Transverse colon (tissue), 4 donors: ENCODE results near the gene TRPM2. TPM values are rescaled to one million over a fixed set of nuclear protein-coding genes. Genes with fewer than 3 reads are reported as not detected.

ENCODE experiments used
- DNase-seq: peaks from one replicate; pipeline ENCODE4 v3.0.0-alpha.2; 2019
- H3K27ac ChIP-seq, 4 donors: fragments of 200-600 bp; sonication (generic); 2 replicates each; pipeline ENCODE4 v1.5.1; 2016 to 2018; ENCODE audit warnings: inconsistent platforms in 4 of 4
- H3K27me3 ChIP-seq: fragments of 200-600 bp; sonication (generic); 2 replicates; pipeline ENCODE4 v1.5.1; 2017; ENCODE audit warnings: inconsistent platforms
- H3K36me3 ChIP-seq, 4 donors: fragments of 200-600 bp; sonication (generic); 2 replicates each; pipeline ENCODE4 v1.5.1; 2017 to 2019; ENCODE audit warnings: inconsistent platforms in 4 of 4
- H3K4me1 ChIP-seq, 4 donors: fragments of 200-600 bp; sonication (generic); 2 replicates each; pipeline ENCODE4 v1.5.1; 2017 to 2020; ENCODE audit warnings: inconsistent platforms in 4 of 4
- H3K4me3 ChIP-seq, 4 donors: fragments of 200-600 bp; sonication (generic); 1 replicate in 1 of 4; 2 replicates in 3 of 4; pipeline versions ENCODE4 v1.5.1 to v1.6.1; 2017 to 2019; ENCODE audit warnings: inconsistent platforms in 4 of 4
- H3K9me3 ChIP-seq, 2 donors: fragments of 200-600 bp; sonication (generic); 2 replicates each; pipeline ENCODE4 v1.5.1; 2017 to 2019; ENCODE audit warnings: inconsistent platforms in 2 of 2
- CTCF ChIP-seq, 5 experiments: fragments of 200-600 bp in 3 of 5; fragments of 450-650 bp in 2 of 5; sonication (generic) in 3 of 5; IDR thresholded peaks; 1 replicate in 2 of 5; 2 replicates in 3 of 5; pipeline ENCODE4 v1.5.1; 2016 to 2017; ENCODE audit warnings: antibody characterized with exemption in 5 of 5, inconsistent platforms in 3 of 5, mild to moderate bottlenecking in 2 of 5, moderate library complexity in 1 of 5
- EP300 ChIP-seq: sonication (generic); formaldehyde crosslinking; IDR thresholded peaks from one replicate; pipeline ENCODE4 v1.6.1; 2017; ENCODE audit warnings: antibody characterized with exemption, low read depth
- POLR2A ChIP-seq: fragments of 450-650 bp; IDR thresholded peaks from one replicate; pipeline ENCODE4 v1.6.1; 2016; ENCODE audit warnings: antibody characterized with exemption, mild to moderate bottlenecking, moderate library complexity
- POLR2AphosphoS5 ChIP-seq, 3 donors: sonication (generic); formaldehyde crosslinking; IDR thresholded peaks; one replicate each; pipeline ENCODE4 v1.6.1; 2016; ENCODE audit warnings: antibody characterized with exemption in 3 of 3
- WGBS, 2 donors: methylation state at CpG; one replicate each; pipeline ENCODE4 v1.1.5; 2018; ENCODE audit warnings: low coverage in 1 of 2; 5-methylcytosine and 5-hydroxymethylcytosine counted together
- in situ Hi-C, 4 donors: fragments of 200-750 bp; cut with MboI; loops; one replicate each; pipeline versions ENCODE4 v1.15.0 to v1.15.1; 2017; ENCODE audit warnings: low sequenced_read_pairs in 3 of 4, low pct_ligation_motif_present in 1 of 4, low pct_unique_long_range_greater_than_20kb in 1 of 4
- intact Hi-C: fragments of 100-400 bp; cut with DNase I; formaldehyde crosslinking; loops from one replicate; pipeline ENCODE4 v1.15.1; 2023; ENCODE audit warnings: low total_unique reads
- total RNA-seq, 4 donors: library from RNA; depleted of rRNA; stranded (reverse); fragments of >200 nt; gene quantifications; one replicate each; pipeline ENCODE4 v1.1.0, GENCODE V29; 2016

Gene TRPM2
- total RNA-seq, 4 donors from 2014 or later, result 2.3 to 2.9 (median 2.6) TPM; not detected in 1

DNA sequence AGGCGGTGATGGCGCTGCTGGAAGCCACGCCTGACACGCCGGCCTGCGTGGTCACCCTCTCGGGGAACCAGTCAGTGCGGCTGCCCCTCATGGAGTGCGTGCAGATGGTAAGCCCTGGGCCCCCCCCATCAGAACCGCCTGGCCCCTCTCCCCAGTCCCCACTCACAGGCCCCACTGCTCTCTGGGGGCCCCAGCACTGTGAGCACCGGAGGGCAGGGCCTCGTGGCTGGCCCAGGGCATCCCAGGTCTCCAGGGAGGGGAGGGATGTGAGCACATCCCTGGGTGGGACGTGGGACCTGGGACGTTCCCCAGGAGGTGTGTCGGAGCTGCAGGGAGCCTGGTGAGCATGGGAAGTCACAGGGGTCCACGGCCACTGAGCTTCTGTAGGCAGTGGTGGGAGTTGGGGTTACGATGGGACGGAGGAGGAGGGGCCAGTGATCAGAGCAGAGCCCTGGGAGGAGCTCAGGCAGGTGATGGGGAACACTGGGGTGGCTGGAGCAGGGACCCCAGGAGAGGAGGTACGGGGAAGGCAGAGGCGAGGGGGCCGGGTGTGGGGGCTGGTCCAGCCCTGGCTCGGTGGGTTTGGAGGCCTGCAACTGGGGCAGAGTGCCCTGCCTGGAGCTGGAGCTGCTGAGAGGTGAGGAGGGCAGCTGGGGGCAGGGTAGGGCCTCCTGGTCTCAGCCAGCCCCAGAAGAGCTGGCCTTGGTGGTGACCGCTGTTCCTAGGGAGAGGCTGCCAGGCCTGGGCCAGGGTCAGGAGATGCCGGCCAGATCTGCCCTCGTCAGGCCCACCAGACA lies 34.7 kb upstream of the TRPM2 start:
- TF ChIP-seq POLR2A, result no peak
- TF ChIP-seq POLR2AphosphoS5 (IDR thresholded peaks at IDR 0.05), result no peak
- TF ChIP-seq CTCF (IDR thresholded peaks at IDR 0.05), result no peak
- TF ChIP-seq EP300, result no peak
- in situ Hi-C loops (no loop called here), intact Hi-C loops (no loop called here)
- Histone ChIP-seq H3K36me3 (peaks cover 0 to 19% (median 0%) of the 10 kb centered on the region in 4 donors), H3K4me3 (no peak overlapping the region), H3K27ac (no peak overlapping the region), H3K27me3 (no peaks in the 10 kb centered on the region), H3K9me3 (no peaks in the 10 kb centered on the region), H3K4me1 (no peaks in the 10 kb centered on the region)
- WGBS, 2 donors, result 92 to 100% methylated on average over 4 to 22 of the region's 25 CpGs
- no peak for DNase-seq

GRCh38 chr21:44319407-44320065 lies 33.9 kb upstream of the TRPM2 start:
- no peak for DNase-seq
- H3K36me3 ChIP-seq, result peaks cover 0 to 22% (median 0%) of the 10 kb centered on the region in 4 donors
- in situ Hi-C loops, result no loop called here
- no peaks in the 10 kb centered on the region for H3K4me1 ChIP-seq
- H3K27ac ChIP-seq, result no peak overlapping the region
- TF ChIP-seq EP300 (no peak), CTCF (IDR thresholded peaks at IDR 0.05) (no peak), POLR2A (no peak), POLR2AphosphoS5 (IDR thresholded peaks at IDR 0.05) (no peak)
- intact Hi-C loops, result no loop called here
- no peaks in the 10 kb centered on the region for H3K9me3 ChIP-seq
- 92% methylated on average over 23 of the region's 35 CpGs; no CpG with 5 or more reads in 1 of the 2 donors for WGBS, 2 donors
- H3K27me3 ChIP-seq, result no peaks in the 10 kb centered on the region
- no peak overlapping the region for H3K4me3 ChIP-seq

DNA sequence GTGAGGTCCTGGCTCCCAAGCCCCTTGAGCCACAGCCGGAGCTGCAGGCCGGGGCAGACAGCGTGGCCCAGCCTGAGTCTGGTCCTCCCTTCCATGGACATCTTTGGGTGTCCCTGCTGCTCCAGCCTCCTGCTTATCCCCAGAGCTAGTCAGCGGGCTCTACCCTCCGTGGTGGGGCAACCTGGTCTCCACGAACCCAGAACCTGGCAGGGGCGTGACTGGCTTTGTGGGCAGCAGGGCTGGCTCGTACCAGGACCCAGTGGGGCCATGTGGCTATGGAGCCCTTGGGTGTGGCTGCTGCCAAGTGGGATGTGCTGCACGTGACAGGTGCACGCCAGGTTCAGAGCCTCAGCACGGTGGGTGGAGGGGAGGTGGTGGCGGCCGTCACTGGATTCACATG lies 32.6 kb upstream of the TRPM2 start:
- Histone ChIP-seq H3K4me1 (no peaks in the 10 kb centered on the region), H3K27ac (no peak overlapping the region), H3K4me3 (no peak overlapping the region), H3K36me3 (peaks cover 0 to 27% (median 0%) of the 10 kb centered on the region in 4 donors), H3K9me3 (no peaks in the 10 kb centered on the region), H3K27me3 (no peaks in the 10 kb centered on the region)
- in situ Hi-C loops, result no loop called here
- intact Hi-C loops, result no loop called here
- no peak for TF ChIP-seq CTCF (IDR thresholded peaks at IDR 0.05)
- no peak for TF ChIP-seq EP300
- TF ChIP-seq POLR2A, result no peak
- TF ChIP-seq POLR2AphosphoS5 (IDR thresholded peaks at IDR 0.05), result no peak
- no peak for DNase-seq
- WGBS, 2 donors, result 90 to 95% methylated on average over 4 to 9 of the region's 13 CpGs

- TF ChIP-seq POLR2A (no peak), POLR2AphosphoS5 (IDR thresholded peaks at IDR 0.05) (no peak), CTCF (IDR thresholded peaks at IDR 0.05) (no peak), EP300 (no peak)
- no peak overlapping the region for H3K4me3 ChIP-seq
- no peaks in the 10 kb centered on the region for H3K27me3 ChIP-seq
- no peak overlapping the region for H3K27ac ChIP-seq
- intact Hi-C loops (no loop called here), in situ Hi-C loops (no loop called here)
- WGBS, 2 donors, result 94% methylated on average over 17 of the region's 23 CpGs; no CpG with 5 or more reads in 1 of the 2 donors
- no peaks in the 10 kb centered on the region for H3K4me1 ChIP-seq
- no peak for DNase-seq
- H3K9me3 ChIP-seq, result no peaks in the 10 kb centered on the region
- peaks cover 0 to 27% (median 0%) of the 10 kb centered on the region in 4 donors for H3K36me3 ChIP-seq
Observed at GRCh38 chr21:44321846-44322450, 31.5 kb upstream of the TRPM2 start.
